SU-DHL-6 (cell line): ENCODE measurements around the gene POLH.

Source experiments
- H2AFZ ChIP-seq: fragments of 200-600 bp; sonication (generic); 2 replicates; pipeline ENCODE4 v1.6.1; 2014; ENCODE audit warnings: low read depth, mild to moderate bottlenecking, moderate library complexity, mixed read lengths, antibody characterized with exemption, low read length; ENCODE audit not compliant: severe bottlenecking
- H3F3A ChIP-seq: fragments of 200-600 bp; shearing (Covaris generic); 2 replicates; pipeline ENCODE4 v1.6.0; 2016; ENCODE audit warnings: antibody characterized with exemption, mild to moderate bottlenecking; ENCODE audit not compliant: insufficient read depth
- H3K27ac ChIP-seq: fragments of 200-600 bp; sonication (generic); 2 replicates; pipeline ENCODE4 v1.5.1; 2016; ENCODE audit warnings: low read depth, mild to moderate bottlenecking, low read length, moderate library complexity, mixed read lengths
- H3K27me3 ChIP-seq: fragments of 200-600 bp; sonication (generic), shearing (Covaris generic); 2 replicates; pipeline ENCODE4 v1.6.0; 2014; ENCODE audit warnings: mild to moderate bottlenecking, low read length
- H3K36me3 ChIP-seq: fragments of 200-600 bp; sonication (generic); 2 replicates; pipeline ENCODE4 v1.6.1; 2014; ENCODE audit warnings: mild to moderate bottlenecking, low read length, mixed read lengths
- H3K4me2 ChIP-seq: fragments of 300-600, 200-600 bp; shearing (Covaris generic), sonication (generic); 2 replicates; pipeline ENCODE4 v1.6.0; 2014; ENCODE audit warnings: low read length, low read depth, mild to moderate bottlenecking; ENCODE audit not compliant: poor library complexity, severe bottlenecking
- H3K4me3 ChIP-seq: fragments of 200-600 bp; sonication (generic); 2 replicates; pipeline ENCODE4 v1.5.1; 2014; ENCODE audit warnings: antibody characterized with exemption, low read length, mild to moderate bottlenecking, mixed read lengths; ENCODE audit not compliant: insufficient read depth, poor library complexity, severe bottlenecking
- H3K79me2 ChIP-seq: fragments of 200-600 bp; sonication (generic); 2 replicates; pipeline ENCODE4 v1.6.1; 2014; ENCODE audit warnings: mild to moderate bottlenecking, low read length, moderate library complexity; ENCODE audit not compliant: insufficient read depth
- H3K9ac ChIP-seq: fragments of 200-600 bp; sonication (generic); 2 replicates; pipeline ENCODE4 v1.7.0; 2014; ENCODE audit warnings: mild to moderate bottlenecking, low read length
- H3K9me2 ChIP-seq: fragments of 200-600 bp; sonication (generic); replicated peaks from 2 replicates; pipeline ENCODE4 v1.6.1; 2014; ENCODE audit warnings: low read length; ENCODE audit not compliant: insufficient read depth
- H3K9me3 ChIP-seq: fragments of 200-600 bp; sonication (generic); 2 replicates; pipeline ENCODE4 v1.6.1; 2014; ENCODE audit warnings: low read length, mixed read lengths; ENCODE audit not compliant: insufficient read depth
- H4K20me1 ChIP-seq: fragments of 200-600 bp; sonication (generic); 2 replicates; pipeline ENCODE4 v1.6.1; 2014; ENCODE audit warnings: low read depth, mild to moderate bottlenecking, antibody characterized with exemption, low read length, moderate library complexity, mixed read lengths
- CTCF ChIP-seq: fragments of 200-600 bp; sonication (generic); IDR thresholded peaks from one replicate; pipeline ENCODE4 v1.5.1; 2017; ENCODE audit warnings: antibody characterized with exemption, mild to moderate bottlenecking, low read length, moderate library complexity; ENCODE audit not compliant: insufficient read depth, poor library complexity, severe bottlenecking
- EZH2phosphoT487 ChIP-seq: fragments of 200-600 bp; sonication (generic), shearing (Covaris generic); conservative IDR thresholded peaks from 2 replicates; pipeline ENCODE4 v1.6.1; 2018; ENCODE audit warnings: mild to moderate bottlenecking, antibody characterized with exemption, low read length, moderate library complexity, mixed read lengths

POLH gene

DNA sequence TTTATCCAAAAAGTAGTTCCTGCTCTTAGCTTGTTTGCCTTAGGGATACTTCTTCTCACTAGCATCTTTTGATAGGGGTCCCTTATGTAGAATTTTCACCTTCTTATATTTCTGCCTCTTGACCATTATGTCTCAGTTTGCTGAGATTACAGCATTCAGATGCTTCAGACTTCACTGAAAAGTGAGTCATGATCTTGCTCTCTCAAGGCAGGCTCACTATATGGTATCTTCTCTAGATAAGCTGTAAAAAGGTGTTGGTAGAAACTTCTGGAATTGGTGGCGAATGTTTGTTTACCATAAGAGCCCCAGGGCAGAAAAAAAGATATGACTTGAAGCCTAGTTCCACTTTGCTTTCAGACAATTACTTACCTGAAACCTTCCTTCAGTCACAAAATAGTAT lies 33.4 kb downstream of the POLH start:
- no peak overlapping the region for H3K4me3 ChIP-seq
- no peak overlapping the region for H3K4me2 ChIP-seq
- no peak for TF ChIP-seq CTCF
- TF ChIP-seq EZH2phosphoT487, result no peak
- H3K79me2 ChIP-seq, result peaks cover 9% of the 10 kb centered on the region; the same call in 1 of the 2 replicates
- no peaks in the 10 kb centered on the region for H3K9me2 ChIP-seq
- H3F3A ChIP-seq, result peaks cover 58% of the 10 kb centered on the region
- peaks cover 75% of the 10 kb centered on the region for H3K36me3 ChIP-seq
- no peak overlapping the region for H3K27ac ChIP-seq
- no peaks in the 10 kb centered on the region for H3K27me3 ChIP-seq
- H3K9ac ChIP-seq, result no peak overlapping the region
- no peak overlapping the region for H2AFZ ChIP-seq
- H3K9me3 ChIP-seq, result no peaks in the 10 kb centered on the region
- no peaks in the 10 kb centered on the region for H4K20me1 ChIP-seq

DNA sequence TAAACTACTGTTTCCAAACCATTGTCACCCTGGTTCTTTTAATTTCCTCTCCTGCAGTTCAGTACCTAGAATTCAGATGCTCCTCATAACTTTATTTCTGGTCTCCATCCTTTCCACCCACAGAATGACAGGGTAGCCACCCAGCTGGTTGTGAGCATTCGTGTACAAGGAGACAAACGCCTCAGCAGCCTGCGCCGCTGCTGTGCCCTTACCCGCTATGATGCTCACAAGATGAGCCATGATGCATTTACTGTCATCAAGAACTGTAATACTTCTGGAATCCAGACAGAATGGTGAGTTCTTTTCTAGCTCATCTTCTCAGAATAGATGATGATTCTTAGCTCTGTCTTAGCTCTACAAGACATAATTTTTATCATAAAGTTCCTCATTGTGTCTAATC lies 34.4 kb downstream of the POLH start:
- H3K4me3 ChIP-seq, result no peak overlapping the region

DNA sequence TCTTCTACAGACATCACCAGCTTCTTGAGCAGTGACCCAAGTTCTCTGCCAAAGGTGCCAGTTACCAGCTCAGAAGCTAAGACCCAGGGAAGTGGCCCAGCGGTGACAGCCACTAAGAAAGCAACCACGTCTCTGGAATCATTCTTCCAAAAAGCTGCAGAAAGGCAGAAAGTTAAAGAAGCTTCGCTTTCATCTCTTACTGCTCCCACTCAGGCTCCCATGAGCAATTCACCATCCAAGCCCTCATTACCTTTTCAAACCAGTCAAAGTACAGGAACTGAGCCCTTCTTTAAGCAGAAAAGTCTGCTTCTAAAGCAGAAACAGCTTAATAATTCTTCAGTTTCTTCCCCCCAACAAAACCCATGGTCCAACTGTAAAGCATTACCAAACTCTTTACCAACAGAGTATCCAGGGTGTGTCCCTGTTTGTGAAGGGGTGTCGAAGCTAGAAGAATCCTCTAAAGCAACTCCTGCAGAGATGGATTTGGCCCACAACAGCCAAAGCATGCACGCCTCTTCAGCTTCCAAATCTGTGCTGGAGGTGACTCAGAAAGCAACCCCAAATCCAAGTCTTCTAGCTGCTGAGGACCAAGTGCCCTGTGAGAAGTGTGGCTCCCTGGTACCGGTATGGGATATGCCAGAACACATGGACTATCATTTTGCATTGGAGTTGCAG lies 37.9 kb downstream of the POLH start:
- Histone ChIP-seq H3K79me2 (0 out of 2 replicates have a peak, but pooled peaks cover 3% of the 10 kb centered on the region), H3K36me3 (peaks cover 49% of the 10 kb centered on the region), H4K20me1 (no peaks in the 10 kb centered on the region), H3F3A (peaks cover 47% of the 10 kb centered on the region), H3K9me2 (no peaks in the 10 kb centered on the region), H2AFZ (no peak overlapping the region), H3K9me3 (no peaks in the 10 kb centered on the region), H3K27ac (no peak overlapping the region), H3K4me3 (no peak overlapping the region), H3K4me2 (no peak overlapping the region), H3K27me3 (no peaks in the 10 kb centered on the region), H3K9ac (no peak overlapping the region)
- TF ChIP-seq CTCF (no peak), EZH2phosphoT487 (no peak)

More for the DNA sequence above, 34.4 kb downstream of the POLH start:
- Histone ChIP-seq H3K4me2 (no peak overlapping the region), H4K20me1 (no peaks in the 10 kb centered on the region), H3K27ac (no peak overlapping the region), H3K9me3 (no peaks in the 10 kb centered on the region), H2AFZ (no peak overlapping the region), H3F3A (peaks cover 53% of the 10 kb centered on the region), H3K27me3 (no peaks in the 10 kb centered on the region), H3K36me3 (peaks cover 73% of the 10 kb centered on the region), H3K9me2 (no peaks in the 10 kb centered on the region), H3K79me2 (peaks cover 9% of the 10 kb centered on the region; the same call in 1 of the 2 replicates), H3K9ac (no peak overlapping the region)
- TF ChIP-seq CTCF (no peak), EZH2phosphoT487 (no peak)
